Vagina (tissue), 2 donors: ENCODE results near the gene PCYOX1L. TPM values are rescaled to one million over a fixed set of nuclear protein-coding genes. Genes with fewer than 3 reads are reported as not detected.

ENCODE experiments used
- DNase-seq, 2 donors: peaks; one replicate each; pipeline ENCODE4 v3.0.0-alpha.2; 2017; ENCODE audit errors: extremely low spot score in 2 of 2
- H3K27ac ChIP-seq: fragments of 200-600 bp; sonication (generic); one replicate; pipeline ENCODE4 v1.5.1; 2019
- H3K27me3 ChIP-seq: fragments of 200-600 bp; sonication (generic); one replicate; pipeline ENCODE4 v1.5.1; 2019
- H3K36me3 ChIP-seq, 2 donors: fragments of 200-600 bp; sonication (generic); one replicate each; pipeline ENCODE4 v1.5.1; 2017 to 2019
- H3K4me1 ChIP-seq: fragments of 200-600 bp; sonication (generic); one replicate; pipeline ENCODE4 v1.5.1; 2019
- H3K4me3 ChIP-seq, 2 donors: fragments of 200-600 bp; sonication (generic); 1 replicate in 1 of 2; 2 replicates in 1 of 2; pipeline ENCODE4 v1.5.1; 2016 to 2019
- H3K9me3 ChIP-seq: fragments of 200-600 bp; sonication (generic); one replicate; pipeline ENCODE4 v1.5.1; 2019
- POLR2A ChIP-seq, 2 donors: fragments of 450-650 bp; IDR thresholded peaks; one replicate each; pipeline ENCODE4 v1.6.1; 2017; ENCODE audit warnings: antibody characterized with exemption in 2 of 2, mild to moderate bottlenecking in 2 of 2, moderate library complexity in 2 of 2
- POLR2AphosphoS5 ChIP-seq, 2 donors: sonication (generic); formaldehyde crosslinking; IDR thresholded peaks; one replicate each; pipeline ENCODE4 v1.9.0; 2017; ENCODE audit warnings: antibody characterized with exemption in 2 of 2, mild to moderate bottlenecking in 2 of 2, low read depth in 1 of 2; ENCODE audit not compliant: insufficient read depth in 1 of 2
- intact Hi-C: fragments of 100-400 bp; cut with DNase I; formaldehyde crosslinking; loops from one replicate; pipeline ENCODE4 v1.15.1; 2023
- total RNA-seq: library from RNA; depleted of rRNA; stranded (reverse); fragments of >200 nt; gene quantifications from one replicate; pipeline ENCODE4 v1.2.3, GENCODE V29; 2016
- TF ChIP-seq, protein P1 (sequence below), 3 experiments: fragments of 450-650 bp in 2 of 3; fragments of 200-600 bp in 1 of 3; sonication (generic) in 1 of 3; IDR thresholded peaks; one replicate each; pipeline ENCODE4 v1.5.1; 2017 to 2019; ENCODE audit warnings: antibody characterized with exemption in 3 of 3, mild to moderate bottlenecking in 2 of 3, moderate library complexity in 2 of 3

PCYOX1L gene
- total RNA-seq, 1 donor from 2014 or later, result 6.4 TPM

DNA sequence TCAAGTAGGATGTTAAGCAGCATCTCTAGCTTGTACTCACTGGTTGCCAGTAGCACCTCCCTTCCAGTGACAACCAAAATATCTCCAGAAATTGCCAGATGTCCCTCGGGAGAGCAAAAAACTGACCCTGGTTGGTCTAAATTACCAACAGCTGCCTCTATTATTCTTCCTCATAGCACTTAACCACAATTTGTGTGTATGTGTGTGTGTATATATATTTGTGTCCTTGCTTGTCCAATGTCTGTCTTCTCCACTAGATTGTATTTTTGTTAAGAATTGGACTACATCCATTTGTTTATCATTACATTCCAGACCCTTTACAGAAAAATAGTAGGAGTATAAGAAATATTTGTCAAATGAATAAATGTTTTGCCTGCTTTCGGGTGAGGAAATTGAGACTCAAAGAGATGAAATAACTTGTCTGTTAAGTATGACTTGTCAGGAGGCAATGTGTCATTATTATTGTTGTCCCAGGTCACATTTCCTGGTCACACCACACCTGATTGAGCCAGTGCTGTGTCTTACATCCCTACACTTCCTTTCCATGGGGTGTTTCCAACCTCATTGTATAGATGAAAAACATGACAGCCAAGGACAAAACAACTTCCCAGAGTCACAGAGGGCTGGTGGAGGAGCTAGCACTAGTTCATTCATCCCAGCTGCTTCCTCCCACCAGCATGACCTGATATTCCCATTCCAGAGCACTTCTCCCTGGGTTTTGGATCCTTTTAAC is 24.0 kb upstream of the PCYOX1L start:
- Histone ChIP-seq H3K27ac (peak overlapping the region; percentile 16), H3K27me3 (no peaks in the 10 kb centered on the region), H3K4me3 (no peak overlapping the region), H3K4me1 (no peaks in the 10 kb centered on the region), H3K9me3 (no peaks in the 10 kb centered on the region), H3K36me3 (no peaks in the 10 kb centered on the region)
- DNase-seq, result no peak
- peak in 1 of 2 donors; percentile 41 for TF ChIP-seq POLR2AphosphoS5 (IDR thresholded peaks at IDR 0.05; ENCODE audit: insufficient read depth in 1 of 2, low read depth in 1 of 2)
- TF ChIP-seq, protein P1, sequence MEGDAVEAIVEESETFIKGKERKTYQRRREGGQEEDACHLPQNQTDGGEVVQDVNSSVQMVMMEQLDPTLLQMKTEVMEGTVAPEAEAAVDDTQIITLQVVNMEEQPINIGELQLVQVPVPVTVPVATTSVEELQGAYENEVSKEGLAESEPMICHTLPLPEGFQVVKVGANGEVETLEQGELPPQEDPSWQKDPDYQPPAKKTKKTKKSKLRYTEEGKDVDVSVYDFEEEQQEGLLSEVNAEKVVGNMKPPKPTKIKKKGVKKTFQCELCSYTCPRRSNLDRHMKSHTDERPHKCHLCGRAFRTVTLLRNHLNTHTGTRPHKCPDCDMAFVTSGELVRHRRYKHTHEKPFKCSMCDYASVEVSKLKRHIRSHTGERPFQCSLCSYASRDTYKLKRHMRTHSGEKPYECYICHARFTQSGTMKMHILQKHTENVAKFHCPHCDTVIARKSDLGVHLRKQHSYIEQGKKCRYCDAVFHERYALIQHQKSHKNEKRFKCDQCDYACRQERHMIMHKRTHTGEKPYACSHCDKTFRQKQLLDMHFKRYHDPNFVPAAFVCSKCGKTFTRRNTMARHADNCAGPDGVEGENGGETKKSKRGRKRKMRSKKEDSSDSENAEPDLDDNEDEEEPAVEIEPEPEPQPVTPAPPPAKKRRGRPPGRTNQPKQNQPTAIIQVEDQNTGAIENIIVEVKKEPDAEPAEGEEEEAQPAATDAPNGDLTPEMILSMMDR (IDR thresholded peaks at IDR 0.05), result no peak
- intact Hi-C loops, result no loop called here

DNA sequence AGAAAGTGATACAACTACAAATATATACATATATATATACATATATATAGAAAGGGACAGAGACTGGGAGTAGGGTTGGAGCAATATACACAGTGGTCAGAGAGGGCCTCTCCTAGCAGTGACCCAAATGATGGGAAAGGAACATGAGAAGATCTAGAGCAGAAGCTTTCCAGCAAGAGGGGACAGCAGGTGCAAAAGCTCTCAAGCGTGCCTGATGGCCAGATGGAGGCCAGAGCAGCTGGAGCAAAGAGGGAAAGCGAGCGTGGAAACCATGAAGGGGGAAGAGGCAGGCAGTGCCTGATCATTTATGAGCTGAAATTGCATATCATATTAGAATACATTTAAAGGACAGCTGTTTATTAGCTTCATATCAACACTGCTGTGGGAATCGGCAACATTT is 20.1 kb upstream of the PCYOX1L start:
- peaks cover 0 to 4% of the 10 kb centered on the region in 2 donors for H3K36me3 ChIP-seq
- TF ChIP-seq POLR2A (IDR thresholded peaks at IDR 0.05) (no peak), POLR2AphosphoS5 (IDR thresholded peaks at IDR 0.05; ENCODE audit: insufficient read depth in 1 of 2, low read depth in 1 of 2) (no peak)
- TF ChIP-seq, protein P1 (IDR thresholded peaks at IDR 0.05), result no peak
- DNase-seq, result no peak
- no peak overlapping the region for H3K27ac ChIP-seq
- intact Hi-C loops, result no loop called here
- H3K4me1 ChIP-seq, result no peaks in the 10 kb centered on the region
- no peaks in the 10 kb centered on the region for H3K9me3 ChIP-seq
- H3K27me3 ChIP-seq, result no peaks in the 10 kb centered on the region
- no peak overlapping the region for H3K4me3 ChIP-seq

DNA sequence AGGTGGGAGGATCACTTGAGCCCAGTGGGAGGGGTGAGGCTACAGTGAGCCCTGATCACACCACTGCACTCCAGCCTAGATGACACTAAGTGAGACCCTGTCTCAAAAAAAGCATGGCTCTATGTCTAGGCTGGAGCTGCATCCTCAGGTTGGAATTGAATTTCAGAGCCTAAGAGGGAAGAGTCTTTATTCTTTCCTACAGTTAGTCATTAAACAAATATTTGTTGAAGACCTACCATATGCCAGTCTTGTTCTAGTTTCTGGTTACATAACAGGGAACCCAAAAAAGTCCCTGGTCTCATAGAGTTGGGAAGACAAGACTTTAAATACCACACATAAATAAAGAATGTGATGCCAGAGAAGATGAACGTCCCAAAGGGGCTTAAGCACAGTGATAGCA is 19.5 kb upstream of the PCYOX1L start:
- Histone ChIP-seq H3K4me1 (no peaks in the 10 kb centered on the region), H3K27me3 (no peaks in the 10 kb centered on the region), H3K4me3 (no peak overlapping the region), H3K36me3 (peaks cover 0 to 4% of the 10 kb centered on the region in 2 donors), H3K27ac (no peak overlapping the region), H3K9me3 (no peaks in the 10 kb centered on the region)
- intact Hi-C loops, result no loop called here
- TF ChIP-seq, protein P1 (IDR thresholded peaks at IDR 0.05), result no peak
- TF ChIP-seq POLR2A (IDR thresholded peaks at IDR 0.05) (no peak), POLR2AphosphoS5 (IDR thresholded peaks at IDR 0.05; ENCODE audit: insufficient read depth in 1 of 2, low read depth in 1 of 2) (no peak)
- DNase-seq, result no peak

DNA sequence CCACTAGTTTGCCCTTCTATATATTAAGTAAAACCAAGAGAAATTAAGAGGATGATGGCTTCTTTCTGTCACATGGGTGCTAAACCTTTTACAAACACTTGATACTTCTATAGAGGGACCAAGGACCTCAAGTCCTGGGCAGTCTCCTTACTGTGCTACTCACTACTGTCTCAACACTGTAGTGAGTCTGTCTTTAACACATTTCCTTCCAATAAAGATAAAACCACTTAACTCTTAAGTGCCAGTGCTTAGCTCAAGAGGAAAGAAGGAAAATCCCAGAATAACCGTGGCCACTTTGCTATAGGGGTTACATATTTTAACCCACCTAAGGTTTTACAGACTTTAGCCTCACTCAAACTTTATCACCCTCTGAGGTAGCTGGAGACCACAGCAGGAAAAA is 16.9 kb upstream of the PCYOX1L start:
- Histone ChIP-seq H3K4me3 (no peak overlapping the region), H3K27ac (no peak overlapping the region), H3K9me3 (no peaks in the 10 kb centered on the region), H3K4me1 (peaks cover 9% of the 10 kb centered on the region), H3K36me3 (peaks cover 0 to 4% of the 10 kb centered on the region in 2 donors), H3K27me3 (no peaks in the 10 kb centered on the region)
- no peak for TF ChIP-seq POLR2AphosphoS5 (IDR thresholded peaks at IDR 0.05; ENCODE audit: insufficient read depth in 1 of 2, low read depth in 1 of 2)
- no peak for TF ChIP-seq POLR2A (IDR thresholded peaks at IDR 0.05)
- TF ChIP-seq, protein P1 (IDR thresholded peaks at IDR 0.05), result no peak
- intact Hi-C loops, result no loop called here
- DNase-seq, result no peak

DNA sequence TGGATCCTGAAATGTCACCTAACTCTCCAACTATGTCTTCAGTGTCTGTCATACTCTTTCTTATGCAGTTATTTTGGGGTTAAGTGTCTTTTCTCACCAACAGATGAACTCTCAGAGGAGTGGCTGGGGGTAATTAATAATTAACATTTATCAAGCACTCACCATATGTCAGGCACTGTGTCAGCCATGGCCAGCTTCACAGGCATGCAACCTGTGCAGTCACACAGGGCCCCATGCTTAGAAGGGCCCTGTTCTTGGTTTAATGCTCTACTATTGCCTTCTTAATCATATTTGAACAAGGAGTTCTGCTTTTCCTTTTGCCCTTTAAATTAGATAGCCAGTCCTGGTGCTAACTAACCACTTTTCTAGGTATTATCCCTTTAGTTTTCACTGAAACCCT is 16.0 kb upstream of the PCYOX1L start:
- no peak overlapping the region for H3K27ac ChIP-seq
- H3K27me3 ChIP-seq, result no peaks in the 10 kb centered on the region
- H3K9me3 ChIP-seq, result no peaks in the 10 kb centered on the region
- no peak overlapping the region for H3K4me3 ChIP-seq
- peaks cover 15% of the 10 kb centered on the region for H3K4me1 ChIP-seq
- intact Hi-C loops, result no loop called here
- TF ChIP-seq, protein P1 (IDR thresholded peaks at IDR 0.05), result no peak
- TF ChIP-seq POLR2A (IDR thresholded peaks at IDR 0.05) (no peak), POLR2AphosphoS5 (IDR thresholded peaks at IDR 0.05; ENCODE audit: insufficient read depth in 1 of 2, low read depth in 1 of 2) (no peak)
- DNase-seq, result no peak
- peaks cover 0 to 4% of the 10 kb centered on the region in 2 donors for H3K36me3 ChIP-seq
